CD4-positive, alpha-beta T cell treated with Interferon gamma for 1 hour (primary cell): Measurements from ENCODE around the gene RASA3.
A peak's percentile ranks its signal among the peaks of the same experiment; 100 is the strongest.

ENCODE experiments used
- DNase-seq: peaks from one replicate; pipeline ENCODE4 v3.0.0-alpha.2; 2020

Gene RASA3

DNA sequence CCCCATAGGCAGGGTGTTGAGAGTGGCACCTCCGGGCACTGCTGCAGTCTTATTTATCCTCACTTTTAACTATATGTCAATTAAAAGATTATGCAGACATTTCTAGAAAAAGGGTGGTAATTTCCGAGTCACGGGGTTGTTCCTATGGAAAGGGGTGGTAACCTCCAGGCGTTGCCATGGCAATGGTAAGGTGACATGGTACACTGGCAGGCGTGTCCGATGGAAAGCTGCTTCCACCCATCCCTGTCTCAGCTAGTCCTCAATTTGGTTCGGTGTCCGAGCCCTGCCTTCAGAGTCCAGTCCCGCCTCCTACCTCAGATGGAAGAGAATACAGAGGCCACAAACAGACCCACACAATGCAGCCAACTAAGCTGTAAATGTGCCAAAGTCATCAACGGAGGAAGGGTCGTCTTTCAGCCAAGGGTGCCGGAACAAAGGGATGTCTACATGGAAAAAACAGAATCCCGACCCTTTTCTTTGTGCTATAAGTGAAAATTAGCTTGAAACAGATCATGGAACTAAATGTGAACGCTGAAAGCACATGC, 85.9 kb downstream of the RASA3 start:
- no peak for DNase-seq

DNA sequence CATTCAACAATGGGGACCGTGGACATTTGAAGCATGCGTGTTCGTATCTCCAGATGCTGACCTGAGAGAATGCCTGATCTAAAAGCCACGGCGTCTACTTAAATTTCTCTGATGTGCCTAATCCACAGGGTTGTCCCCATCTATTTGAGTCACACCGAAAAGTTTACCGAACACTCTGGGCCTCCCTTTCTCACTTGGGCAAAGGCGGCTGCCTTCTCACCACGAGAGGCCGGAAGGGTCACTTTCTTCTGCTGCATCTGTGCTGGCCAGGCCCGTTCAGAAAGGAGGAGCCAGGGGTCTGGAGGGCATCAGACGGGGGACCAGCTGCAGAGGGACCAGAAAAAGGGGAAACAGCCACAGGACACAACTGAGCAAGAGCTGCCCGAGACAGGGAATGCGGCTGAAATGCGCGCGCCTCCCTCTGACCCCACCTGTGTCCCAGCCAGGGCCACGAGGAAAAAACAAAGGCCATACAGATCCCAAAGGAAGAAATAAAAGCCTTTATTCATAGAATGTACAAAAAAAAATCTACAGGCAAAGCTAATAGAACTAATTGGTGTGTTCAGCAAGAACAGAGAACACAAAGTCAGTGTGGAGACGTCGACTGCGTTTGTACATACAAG, 87.2 kb downstream of the RASA3 start:
- no peak for DNase-seq

DNA sequence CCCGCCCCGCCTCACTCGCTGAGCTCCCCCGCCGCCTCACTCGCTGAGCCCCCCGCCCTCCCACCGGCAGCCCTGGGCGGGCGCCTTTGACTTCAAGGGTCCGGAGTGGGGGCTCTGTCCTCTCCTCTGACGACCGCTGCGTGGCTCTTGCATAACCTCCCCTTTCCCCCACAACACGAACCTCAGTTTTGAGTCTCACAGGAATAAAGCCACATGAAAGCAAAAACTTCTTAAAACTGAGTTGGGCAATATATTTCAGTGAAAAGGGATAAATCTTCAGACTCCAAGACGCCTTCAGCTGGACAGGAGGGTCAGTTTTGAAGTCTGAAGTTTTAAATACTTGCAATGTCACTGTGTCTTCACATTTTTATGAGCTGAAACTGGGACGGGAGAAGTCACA, 87.9 kb downstream of the RASA3 start:
- DNase-seq, result no peak

DNA sequence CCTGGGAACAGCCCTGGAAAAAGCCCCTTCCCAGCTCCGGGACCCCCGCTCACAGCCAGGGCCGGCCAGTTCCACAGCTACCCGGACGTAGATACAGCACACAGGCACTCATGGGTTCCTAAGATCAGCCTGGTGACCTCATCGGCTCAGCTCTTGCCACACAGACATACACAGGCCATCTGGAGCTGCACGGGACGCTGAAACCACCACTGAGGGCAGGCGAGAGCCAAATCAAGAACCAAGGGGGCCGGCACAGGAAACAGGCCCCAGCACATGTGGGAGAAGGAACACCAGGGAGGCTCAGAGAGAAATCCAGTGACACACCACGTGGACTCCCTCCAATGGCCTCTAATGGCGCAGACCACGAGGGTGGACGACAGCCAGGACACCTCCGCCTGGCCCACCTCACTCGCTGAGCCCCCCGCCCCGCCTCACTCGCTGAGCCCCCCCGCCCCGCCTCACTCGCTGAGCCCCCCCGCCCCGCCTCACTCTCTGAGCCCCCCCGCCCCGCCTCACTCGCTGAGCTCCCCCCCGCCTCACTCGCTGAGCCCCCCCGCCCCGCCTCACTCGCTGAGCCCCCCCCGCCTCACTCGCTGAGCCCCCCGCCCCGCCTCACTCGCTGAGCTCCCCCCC, 88.9 kb downstream of the RASA3 start:
- peak; percentile 45 for DNase-seq

DNA sequence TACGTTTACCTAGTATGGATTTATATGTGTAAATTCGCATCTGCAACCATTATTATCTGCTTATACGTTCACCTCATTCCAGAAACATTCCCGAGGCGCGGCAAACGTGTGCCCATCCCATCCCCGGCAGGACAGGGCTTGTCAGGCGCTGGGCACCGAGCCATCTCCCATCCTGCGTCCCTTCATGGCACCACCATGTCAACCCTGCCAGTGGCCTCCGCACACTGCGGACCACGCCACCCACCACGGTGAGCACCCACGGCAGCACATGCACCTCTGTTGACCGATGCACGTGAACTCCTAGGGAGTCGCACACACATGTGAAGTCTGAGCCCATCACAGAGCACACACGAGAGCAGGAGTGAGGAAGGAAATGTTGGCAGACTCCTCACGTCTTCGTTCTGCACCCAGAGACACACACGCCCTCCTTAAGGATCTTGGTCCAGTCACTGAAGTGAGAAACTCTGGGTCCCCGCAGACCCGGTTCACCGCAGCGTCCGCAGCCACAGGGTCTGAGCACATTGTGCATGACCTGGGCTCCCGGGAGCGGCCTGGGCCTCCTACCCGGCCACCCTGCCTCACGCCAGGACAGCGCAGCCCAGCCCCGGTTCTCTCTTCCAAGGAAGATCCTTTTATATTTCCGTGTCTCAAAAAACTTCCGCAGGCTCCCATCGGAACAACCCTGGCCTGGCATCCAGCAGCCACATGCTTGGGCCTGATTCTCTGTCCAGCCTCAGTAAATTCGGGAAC, 90.2 kb downstream of the RASA3 start:
- no peak for DNase-seq

DNA sequence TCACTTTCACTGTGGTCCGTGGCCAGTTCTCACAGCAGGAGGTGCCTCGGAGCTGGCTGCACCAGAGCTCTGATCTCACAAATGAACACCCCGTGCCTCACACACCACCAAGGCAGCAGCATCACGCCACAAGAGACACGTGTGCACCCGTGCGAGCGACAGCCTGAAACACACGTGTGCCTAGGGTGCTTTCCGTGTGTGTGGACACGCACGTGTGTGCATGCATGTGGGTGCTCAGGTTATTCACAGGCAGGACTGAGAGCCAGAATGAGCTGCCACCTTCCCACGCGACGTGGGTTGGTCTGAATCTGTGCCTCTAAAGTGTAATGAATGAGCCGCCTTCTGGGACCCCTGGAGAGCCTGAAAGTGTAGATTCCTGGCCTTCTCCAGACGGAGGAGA, 90.9 kb downstream of the RASA3 start:
- DNase-seq, result no peak

DNA sequence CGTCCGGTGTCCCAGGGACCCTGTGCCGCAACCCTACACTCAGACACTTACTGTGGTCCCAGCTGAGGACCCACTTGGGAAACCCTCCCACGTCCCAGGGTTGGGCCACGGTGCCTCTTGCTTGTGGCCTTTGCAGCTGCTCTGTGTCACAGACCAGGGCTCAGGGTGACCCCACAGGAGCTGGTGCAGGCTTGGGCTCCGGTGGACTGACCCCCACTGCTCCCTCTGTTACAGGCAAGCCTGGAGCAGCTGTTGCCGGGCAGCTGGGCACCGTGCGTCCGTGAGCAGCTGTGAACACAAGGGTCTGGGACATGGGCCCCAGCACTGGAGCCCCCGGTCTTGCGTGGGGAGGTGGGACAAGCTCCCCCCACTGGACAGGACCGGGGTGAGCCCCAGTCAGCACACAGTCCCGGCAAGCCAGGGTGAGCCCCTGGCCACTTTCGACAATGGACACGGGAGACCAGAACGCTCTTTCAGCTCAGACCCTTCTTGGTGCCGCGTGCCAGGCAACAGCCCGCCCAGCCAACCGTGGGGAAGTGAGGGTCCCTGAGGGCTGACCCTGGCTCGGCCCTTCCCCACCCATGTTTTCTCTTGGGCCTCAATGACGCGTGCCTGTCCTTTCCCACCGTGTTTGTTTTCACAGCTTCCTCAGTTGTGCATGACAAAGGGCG, 92.8 kb downstream of the RASA3 start:
- DNase-seq, result no peak

DNA sequence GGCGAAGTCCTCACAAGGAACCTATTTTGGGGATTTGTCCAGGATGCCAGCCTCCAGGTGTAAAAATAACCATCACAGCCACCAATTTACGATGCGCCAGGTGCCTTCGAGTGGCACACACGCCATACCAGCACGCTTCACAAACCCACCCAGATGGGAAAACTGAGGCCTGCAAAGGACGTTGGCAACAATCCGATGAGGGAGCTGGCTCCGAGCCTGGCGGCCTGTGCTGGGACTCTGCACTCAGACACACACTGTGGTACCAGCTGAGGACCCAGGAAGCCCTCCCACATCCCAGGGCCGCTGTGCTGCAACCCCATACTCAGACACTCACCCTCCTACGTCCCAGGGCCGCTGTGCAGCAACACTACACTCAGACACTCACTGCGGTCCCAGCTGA, 93.5 kb downstream of the RASA3 start:
- no peak for DNase-seq

DNA sequence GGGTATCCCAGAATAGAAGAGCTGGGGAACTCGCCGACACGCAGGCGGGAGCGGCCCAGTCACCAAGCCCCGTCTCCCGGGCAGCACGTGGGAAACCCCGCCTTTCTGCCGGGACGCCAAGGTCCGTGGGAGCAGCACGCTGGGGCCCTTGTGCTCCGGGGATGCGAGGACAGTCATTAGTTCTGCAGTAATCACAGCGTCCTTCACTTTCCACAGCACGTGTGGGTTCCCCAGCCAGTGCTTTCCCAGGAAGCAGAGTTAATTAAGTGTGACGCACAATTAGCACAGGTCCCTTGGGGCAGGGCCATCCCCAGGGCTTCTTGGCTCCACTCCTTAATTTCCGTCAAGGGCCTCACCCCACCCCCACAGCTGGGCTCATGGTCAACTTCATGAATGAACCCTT, 94.2 kb downstream of the RASA3 start:
- DNase-seq, result no peak

DNA sequence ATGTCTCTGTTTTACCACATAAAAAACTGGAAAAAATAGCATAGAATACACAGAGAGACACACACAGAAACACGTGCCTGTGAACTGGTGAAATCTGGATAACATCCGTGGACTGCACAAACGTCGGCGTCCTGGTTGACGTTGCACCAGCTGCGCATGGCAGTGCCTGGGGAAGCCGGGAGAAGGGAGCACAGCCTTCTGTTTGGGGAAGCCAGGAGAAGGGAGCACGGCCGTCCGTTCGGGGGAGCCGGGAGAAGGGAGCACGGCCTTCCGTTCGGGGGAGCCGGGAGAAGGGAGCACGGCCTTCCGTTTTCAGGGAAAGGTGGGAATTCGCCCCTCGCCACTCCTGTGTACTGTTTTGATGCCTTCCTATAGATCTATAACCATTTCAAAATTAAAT, 94.7 kb downstream of the RASA3 start:
- DNase-seq, result no peak

DNA sequence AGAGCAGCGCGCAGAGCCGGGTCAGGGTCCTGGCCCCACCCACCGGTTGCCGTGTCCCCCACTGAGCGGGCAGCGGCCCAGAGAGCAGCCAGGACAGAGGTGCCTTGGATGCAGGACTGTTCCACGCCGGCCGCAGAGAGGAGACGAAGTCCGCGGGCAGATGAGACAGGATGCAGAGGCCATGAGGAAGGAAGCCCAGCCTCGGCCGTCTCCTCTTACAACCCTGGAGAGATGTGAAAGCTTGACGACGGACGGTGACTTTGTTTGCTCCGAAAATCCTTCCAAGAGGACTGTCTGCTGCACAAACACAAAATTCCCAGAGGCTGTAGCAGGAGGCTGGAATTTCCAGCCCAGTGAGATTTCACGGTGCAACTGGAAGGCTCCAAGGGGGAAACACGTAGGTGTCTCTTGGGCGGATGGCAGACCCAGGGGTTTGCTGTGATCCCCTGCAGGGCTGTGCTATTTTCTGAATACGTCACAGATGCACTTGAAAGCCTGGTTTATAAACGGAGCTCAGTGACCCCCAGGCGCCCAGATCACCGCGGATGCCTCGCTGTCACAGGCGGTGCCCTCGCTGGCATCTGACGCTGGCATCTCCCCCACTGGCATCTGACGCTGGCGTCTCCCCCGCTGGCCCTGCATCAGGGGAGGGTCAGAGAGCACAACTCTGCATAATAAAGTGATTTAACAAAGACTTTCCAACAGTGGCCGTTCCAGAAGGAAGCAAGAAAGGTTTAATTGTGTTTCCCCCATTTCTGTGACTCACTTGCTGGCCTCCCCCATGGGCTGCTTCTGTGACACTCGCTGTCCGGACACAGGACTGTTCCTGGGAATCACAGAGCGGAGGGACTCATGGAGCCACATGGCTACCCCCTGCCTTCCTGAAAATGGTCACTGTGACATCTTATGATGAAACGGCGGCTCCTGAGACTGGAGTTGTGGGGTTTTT, 96.6 kb downstream of the RASA3 start:
- DNase-seq, result no peak

DNA sequence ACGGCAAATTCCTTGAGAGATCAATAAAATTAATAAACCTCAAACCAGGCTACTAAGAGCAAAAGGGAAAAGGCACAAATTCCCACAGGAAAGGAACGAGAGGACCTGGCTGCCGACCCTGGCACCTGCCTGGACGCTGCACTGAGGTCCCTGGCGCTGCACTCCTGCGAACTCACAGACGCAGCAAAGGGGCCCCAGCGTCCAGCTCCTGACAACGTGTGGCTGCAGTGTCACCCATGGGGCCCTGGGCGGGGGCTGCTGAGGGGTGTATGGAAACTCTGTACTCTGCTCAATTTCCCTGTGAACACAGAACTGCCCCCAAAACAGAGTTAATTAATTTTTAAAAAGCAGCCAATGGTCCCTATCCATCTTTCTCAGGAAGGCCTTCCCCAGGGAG, 97.2 kb downstream of the RASA3 start:
- DNase-seq, result no peak

DNA sequence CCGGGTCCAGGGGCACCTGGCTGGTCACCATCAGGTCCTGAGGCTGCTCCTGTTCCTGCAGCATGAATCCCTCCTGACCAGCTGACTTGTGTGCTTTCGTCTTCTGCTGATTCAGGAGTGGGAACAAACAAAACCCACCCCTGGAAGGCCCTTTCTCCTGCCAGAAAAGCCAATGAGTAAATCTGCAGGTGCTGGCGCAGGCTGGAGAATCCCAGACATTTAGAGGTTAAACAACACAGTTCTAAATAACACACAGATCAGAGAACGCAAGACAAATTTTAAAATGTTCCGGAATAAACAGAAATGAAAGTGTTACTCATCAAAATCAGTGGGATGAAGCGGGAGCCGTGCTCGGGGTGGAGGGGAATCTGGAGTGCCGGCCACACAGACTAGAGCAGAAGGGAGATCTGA, 97.9 kb downstream of the RASA3 start:
- no peak for DNase-seq

DNA sequence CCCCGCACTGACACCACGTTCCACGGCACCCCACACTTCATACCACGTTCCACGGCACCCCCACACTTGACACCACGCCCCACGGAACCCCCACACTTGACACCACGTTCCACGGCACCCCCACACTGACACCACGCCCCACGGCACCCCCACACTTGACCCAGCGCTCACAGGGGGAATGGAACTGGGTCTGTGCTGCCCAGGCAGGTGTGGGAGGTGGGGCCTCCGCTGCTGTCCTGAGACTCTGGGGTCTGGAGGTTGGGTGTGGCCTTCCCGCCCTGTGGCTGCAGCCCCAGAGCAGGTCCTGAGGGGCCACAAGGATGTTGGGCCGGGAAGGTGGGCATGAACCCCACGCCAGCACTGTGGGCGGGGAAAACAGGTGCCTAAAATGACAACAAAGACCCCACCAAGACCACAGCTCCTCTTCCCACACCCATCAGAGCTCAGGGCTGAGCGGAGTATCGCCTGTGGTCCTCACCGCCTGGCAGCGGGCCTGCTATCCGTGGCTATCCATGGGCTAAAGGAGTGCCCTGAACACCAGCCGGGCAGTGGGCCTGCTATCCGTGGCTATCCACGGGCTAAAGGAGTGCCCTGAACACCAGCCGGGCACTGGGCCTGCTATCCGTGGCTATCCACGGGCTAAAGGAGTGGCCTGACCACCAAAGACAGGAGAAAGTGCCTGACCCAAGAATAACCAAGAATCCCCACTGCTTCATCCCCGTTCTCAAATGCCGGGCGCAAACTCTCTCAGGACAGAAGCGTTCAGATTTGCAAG, 98.7 kb downstream of the RASA3 start:
- no peak for DNase-seq

DNA sequence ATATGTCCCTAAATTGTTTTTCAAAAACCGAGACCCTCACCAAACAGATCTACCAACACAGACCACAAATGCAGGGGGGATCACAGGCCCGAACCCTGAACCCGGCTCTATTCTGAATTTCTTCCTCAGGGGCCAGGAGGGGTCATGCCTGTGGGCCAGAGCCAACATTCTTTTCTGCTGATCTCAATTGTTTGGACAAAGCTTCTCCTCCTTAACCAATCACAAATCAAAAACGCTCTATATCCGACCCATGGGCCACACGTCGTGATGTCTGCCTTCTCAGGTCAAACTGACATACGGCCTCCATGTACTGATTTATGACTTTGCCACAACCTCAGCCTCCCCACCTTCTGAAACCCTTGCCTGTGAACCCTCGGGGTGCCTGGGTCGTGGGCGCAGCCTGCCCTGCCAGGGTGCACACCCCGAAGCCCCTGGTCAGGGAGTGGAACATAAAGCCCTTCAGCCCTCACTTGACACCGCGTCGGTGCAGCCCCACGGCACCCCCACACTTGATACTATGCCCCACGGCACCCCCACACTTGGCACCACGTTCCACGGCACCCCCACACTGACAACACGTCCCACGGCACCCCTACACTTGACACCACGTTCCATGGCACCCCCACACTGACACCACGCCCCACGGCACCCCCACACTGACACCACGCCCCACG, 100.2 kb downstream of the RASA3 start:
- no peak for DNase-seq

DNA sequence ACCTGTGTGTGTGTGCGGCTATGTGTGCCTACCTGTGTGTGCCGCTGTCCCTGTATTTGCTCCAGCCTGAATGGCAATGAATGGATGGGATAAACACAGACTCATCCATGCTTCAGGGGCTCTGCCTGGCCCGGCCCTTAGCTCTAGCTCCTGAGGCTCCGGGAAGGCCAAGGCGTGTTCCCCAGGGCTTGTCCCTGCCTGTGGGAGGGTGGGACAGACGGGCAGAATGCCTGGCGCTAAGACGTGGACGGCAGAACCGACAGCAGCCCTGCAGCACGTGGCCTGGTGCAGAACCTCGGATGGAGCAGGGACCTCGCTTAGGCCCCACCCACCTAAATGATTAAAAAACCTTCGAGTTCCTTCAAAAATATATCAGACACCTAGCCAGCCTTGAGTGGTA, 100.8 kb downstream of the RASA3 start:
- no peak for DNase-seq

DNA sequence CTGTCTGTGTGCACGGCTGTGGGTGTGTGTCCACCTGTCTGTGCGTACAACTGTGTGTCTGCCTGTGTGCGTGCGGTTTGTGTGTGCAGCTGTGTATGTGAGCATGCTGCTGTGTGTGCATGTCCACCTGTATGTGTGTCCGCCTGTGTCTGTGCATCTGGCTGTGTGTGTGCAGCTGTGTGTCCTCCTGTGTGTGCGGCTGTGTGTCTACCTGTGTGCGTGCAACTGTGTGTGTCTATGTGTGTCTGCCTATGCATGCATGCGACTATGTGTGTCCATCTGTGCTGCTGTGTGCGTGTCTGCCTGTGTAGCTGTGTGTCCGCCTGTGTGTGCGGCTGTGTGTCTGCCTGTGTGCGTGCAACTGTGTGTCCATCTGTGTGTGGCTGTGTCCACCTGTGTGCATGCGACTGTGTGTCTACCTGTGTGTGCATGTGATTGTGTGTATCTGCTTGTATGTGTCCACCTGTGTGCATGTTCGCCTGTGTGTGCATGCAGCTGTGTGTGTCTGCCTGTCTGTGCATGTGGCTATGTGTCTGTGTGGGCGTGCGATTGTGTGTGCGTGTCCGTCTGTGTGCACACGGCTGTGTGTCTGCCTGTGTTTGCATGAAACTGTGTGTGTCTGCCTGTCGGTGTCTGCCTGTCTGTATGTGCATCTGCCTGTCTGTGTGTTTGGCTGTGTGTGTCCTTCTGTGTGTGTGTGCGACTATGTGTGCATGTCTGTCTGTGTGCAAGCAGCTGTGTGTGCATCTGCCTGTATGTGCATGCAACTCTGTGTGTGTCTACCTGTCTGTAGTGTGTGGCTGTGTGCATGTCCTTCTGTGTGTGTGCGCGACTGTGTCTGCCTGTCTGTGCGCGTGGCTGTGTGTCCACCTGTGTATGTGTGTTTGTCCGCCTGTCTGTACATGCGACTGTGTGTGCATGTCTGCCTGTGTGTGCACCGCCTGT, 101.5 kb downstream of the RASA3 start:
- DNase-seq, result no peak

DNA sequence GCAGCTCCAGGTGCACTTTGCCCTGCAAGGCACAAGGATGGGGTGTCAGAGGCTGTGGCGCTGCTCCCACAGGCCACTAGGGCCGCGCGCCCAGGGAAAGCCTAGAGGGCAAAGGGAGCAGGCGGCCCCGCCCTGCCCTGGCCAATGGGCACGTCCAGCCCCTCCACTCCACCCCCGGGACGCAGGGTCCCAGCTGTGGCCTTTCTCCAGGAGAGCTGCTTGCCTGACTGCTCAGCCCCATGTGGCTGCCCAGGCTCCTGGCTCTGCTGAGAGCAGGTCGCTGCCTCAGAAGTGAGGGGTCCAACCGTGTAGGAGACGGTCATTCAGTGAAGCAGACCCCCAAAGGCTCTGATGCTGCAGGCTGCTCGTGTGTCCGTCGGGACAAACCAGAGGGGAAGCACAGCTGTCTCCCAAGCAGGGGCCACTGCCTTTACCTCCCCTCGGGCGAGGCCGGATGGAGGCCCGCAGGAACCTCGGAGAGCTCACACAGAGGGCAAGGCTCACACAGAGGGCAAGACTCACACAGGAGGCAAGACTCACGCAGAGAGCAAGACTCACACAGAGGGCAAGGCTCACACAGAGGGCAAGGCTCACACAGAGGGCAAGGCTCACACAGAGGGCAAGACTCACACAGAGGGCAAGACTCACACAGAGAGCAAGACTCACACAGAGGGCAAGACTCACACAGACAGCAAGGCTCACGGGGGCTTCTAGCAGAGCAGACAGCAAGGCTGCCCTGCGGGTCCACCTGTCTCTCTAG, 102.4 kb downstream of the RASA3 start:
- DNase-seq, result no peak

DNA sequence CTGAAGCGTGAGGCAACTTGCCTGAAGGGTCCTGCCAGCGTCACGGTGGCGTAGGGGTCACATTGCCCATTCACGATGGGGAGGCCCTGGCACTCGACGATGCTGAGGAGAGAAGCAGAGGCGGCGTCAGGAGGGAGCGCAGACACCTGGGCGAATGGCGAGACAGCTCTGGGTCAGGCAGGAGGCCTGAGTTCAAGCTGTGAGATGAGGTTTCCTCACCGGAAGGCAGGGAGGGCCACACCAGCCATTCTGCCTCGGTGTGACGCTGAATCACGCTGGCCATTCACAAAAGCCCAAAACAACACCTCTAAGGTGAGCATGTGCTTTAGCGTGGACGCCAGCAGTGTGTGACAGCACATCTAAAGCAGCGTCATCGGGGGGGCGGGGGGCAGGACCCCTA, 104.6 kb downstream of the RASA3 start:
- no peak for DNase-seq
